Measurements from ENCODE around the gene KCNJ13.
A peak's percentile ranks its signal among the peaks of the same experiment; 100 is the strongest.

The KCNJ13 gene

GRCh38 chr2:232776435-232776834, at the start of gene KCNJ13:
Gene KCNJ13 (minus strand): TSS chr2:232776565. CDS start chr2:232771362, 5,203 bp downstream.
- peak; percentile 14 for DNase-seq (ENCODE audit: low read depth, low spot score)
- TF ChIP-seq CTCF (IDR thresholded peaks at IDR 0.05; ENCODE audit: low read depth, low read length): no peak
- in situ Hi-C loops (cut with HindIII; ENCODE audit: low sequenced_read_pairs): no loop called here
- H3K4me3 ChIP-seq (ENCODE audit: low read depth, low read length): no peak within 1 kb of the TSS

DNA sequence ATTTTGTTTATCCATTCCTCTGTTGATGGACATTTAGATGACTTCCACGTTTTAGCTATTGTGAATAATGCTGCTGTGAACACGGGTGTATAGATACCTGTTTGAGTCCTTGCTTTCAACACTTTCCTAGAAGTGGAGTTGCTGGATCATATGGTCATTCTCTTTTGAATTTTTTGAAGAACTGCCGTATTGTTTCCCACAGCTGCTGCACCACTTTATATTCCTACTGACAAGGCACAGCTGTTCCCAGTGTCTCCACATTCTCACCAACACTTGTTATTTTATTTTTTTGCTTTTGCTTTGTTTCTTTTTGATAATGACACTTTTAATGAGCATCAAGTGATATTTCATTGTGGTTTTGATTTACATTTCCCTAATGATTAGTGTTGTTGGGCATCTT, 41.4 kb upstream of the KCNJ13 start:
- no peak overlapping the region for H3K4me3 ChIP-seq (ENCODE audit: low read depth, low read length)
- no peak for TF ChIP-seq CTCF (IDR thresholded peaks at IDR 0.05; ENCODE audit: low read depth, low read length)
- in situ Hi-C loops (cut with HindIII; ENCODE audit: low sequenced_read_pairs): no loop called here
- no peak for DNase-seq (ENCODE audit: low read depth, low spot score)

DNA sequence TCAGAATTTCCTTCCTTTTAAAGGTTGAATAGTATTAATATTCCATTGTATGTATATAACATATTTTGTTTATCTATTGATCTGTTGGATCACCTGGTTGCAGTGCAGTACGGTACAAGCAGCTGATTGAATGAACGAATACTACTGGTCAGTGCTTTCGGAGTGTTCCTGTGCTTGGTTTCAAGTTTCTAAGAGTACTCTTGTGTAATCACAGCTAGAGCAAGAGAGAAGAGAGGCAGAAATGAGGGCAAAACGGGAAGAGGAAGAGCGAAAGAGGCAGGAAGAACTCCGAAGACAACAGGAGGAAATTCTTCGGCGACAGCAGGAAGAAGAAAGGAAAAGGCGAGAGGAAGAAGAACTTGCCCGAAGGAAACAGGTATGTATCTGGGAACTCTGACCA, 40.3 kb upstream of the KCNJ13 start:
- no peak for TF ChIP-seq CTCF (IDR thresholded peaks at IDR 0.05; ENCODE audit: low read depth, low read length)
- no peak overlapping the region for H3K4me3 ChIP-seq (ENCODE audit: low read depth, low read length)
- in situ Hi-C loops (cut with HindIII; ENCODE audit: low sequenced_read_pairs): no loop called here
- DNase-seq (ENCODE audit: low read depth, low spot score): no peak

GRCh38 chr2:232815569-232815968, 39.2 kb upstream of the KCNJ13 start:
- DNase-seq (ENCODE audit: low read depth, low spot score): no peak
- in situ Hi-C loops (cut with HindIII; ENCODE audit: low sequenced_read_pairs): no loop called here
- no peak overlapping the region for H3K4me3 ChIP-seq (ENCODE audit: low read depth, low read length)
- no peak for TF ChIP-seq CTCF (IDR thresholded peaks at IDR 0.05; ENCODE audit: low read depth, low read length)

GRCh38 chr2:232810444-232810843, 34.1 kb upstream of the KCNJ13 start:
- H3K4me3 ChIP-seq (ENCODE audit: low read depth, low read length): no peak overlapping the region
- DNase-seq (ENCODE audit: low read depth, low spot score): no peak
- no peak for TF ChIP-seq CTCF (IDR thresholded peaks at IDR 0.05; ENCODE audit: low read depth, low read length)
- in situ Hi-C loops (cut with HindIII; ENCODE audit: low sequenced_read_pairs): no loop called here

- in situ Hi-C loops (cut with HindIII; ENCODE audit: low sequenced_read_pairs): no loop called here
- no peak for DNase-seq (ENCODE audit: low read depth, low spot score)
- H3K4me3 ChIP-seq (ENCODE audit: low read depth, low read length): no peak overlapping the region
- no peak for TF ChIP-seq CTCF (IDR thresholded peaks at IDR 0.05; ENCODE audit: low read depth, low read length)
These were observed 33.2 kb upstream of the KCNJ13 start for GRCh38 chr2:232809349-232810124.

Measured in astrocyte of the spinal cord (primary cell).